Panc1 (cell line): Measurements from ENCODE around the gene UCP2. TPM values are rescaled to one million over a fixed set of nuclear protein-coding genes. Genes with fewer than 3 reads are reported as not detected.

Experiments
- ATAC-seq: fragments of 200-7000 bp; cut with Tn5 transposase; 2 replicates; pipeline ENCODE4 v1.9.1; 2020; ENCODE audit warnings: mild to moderate bottlenecking, moderate library complexity
- BruUV-seq: library from RNA; stranded (reverse); fragments of 400-500 nt; replicated peaks from 2 replicates; lab custom pipeline; 2021; lab: Mats Ljungman, UMichigan
- CTCF ChIA-PET: fragments of 300-600 bp; sonication (Branson Sonifier 250); formaldehyde crosslinking; loops from one replicate; lab custom pipeline; 2022; ENCODE audit warnings: antibody characterized with exemption; lab: Charles Lee
- POLR2A ChIA-PET: fragments of 300-600 bp; sonication (Branson Sonifier 250); formaldehyde crosslinking; loops from one replicate; lab custom pipeline; 2022; ENCODE audit warnings: antibody characterized with exemption; lab: Charles Lee
- DNase-seq: peaks from one replicate; pipeline ENCODE4 v3.0.0-alpha.2; 2010; ENCODE audit warnings: low read depth, low spot score
- H3K27ac ChIP-seq: 2 replicates; pipeline ENCODE4 v1.5.1; 2011; ENCODE audit warnings: mild to moderate bottlenecking, low read length, inconsistent platforms
- H3K27me3 ChIP-seq: fragments of 200-500 bp; sonication (Bioruptor generic); 2 replicates; pipeline ENCODE4 v1.6.0; 2014; ENCODE audit warnings: low read length, inconsistent platforms; ENCODE audit not compliant: control insufficient read depth, insufficient read depth
- H3K36me3 ChIP-seq: fragments of 200-500 bp; sonication (Bioruptor generic); 2 replicates; pipeline ENCODE4 v1.5.1; 2014; ENCODE audit warnings: inconsistent platforms, mild to moderate bottlenecking, low read length, moderate library complexity; ENCODE audit not compliant: control insufficient read depth, insufficient read depth
- H3K4me1 ChIP-seq: 2 replicates; pipeline ENCODE4 v1.5.1; 2011; ENCODE audit warnings: inconsistent platforms, mild to moderate bottlenecking, low read length, moderate library complexity; ENCODE audit not compliant: control insufficient read depth, insufficient read depth
- H3K4me3 ChIP-seq, 2 experiments: 2 replicates each; pipeline ENCODE4 v1.5.1; 2011 to 2012; ENCODE audit warnings: low read depth in 2 of 2, low read length in 2 of 2, mild to moderate bottlenecking in 2 of 2, inconsistent platforms in 1 of 2, moderate library complexity in 1 of 2
- H3K9me3 ChIP-seq: fragments of 200-500 bp; sonication (Bioruptor generic); 2 replicates; pipeline ENCODE4 v1.5.1; 2014; ENCODE audit warnings: low read depth, mild to moderate bottlenecking, inconsistent platforms, low read length, moderate library complexity; ENCODE audit not compliant: control insufficient read depth, insufficient read depth
- CTCF ChIP-seq: fragments of 450-650 bp; IDR thresholded peaks from 2 replicates; pipeline ENCODE4 v1.5.1; 2017; ENCODE audit warnings: mild to moderate bottlenecking
- POLR2AphosphoS5 ChIP-seq: IDR thresholded peaks from 2 replicates; pipeline ENCODE4 v1.6.1; 2012; ENCODE audit warnings: mild to moderate bottlenecking, low read depth, low read length, moderate library complexity
- REST ChIP-seq, 2 experiments: IDR thresholded peaks; 2 replicates each; pipeline ENCODE4 v1.6.1; 2011 to 2012; ENCODE audit warnings: low read depth in 2 of 2, control low read depth in 1 of 2, low read length in 1 of 2, mild to moderate bottlenecking in 1 of 2, moderate library complexity in 1 of 2; ENCODE audit not compliant: insufficient read depth in 1 of 2
- SIN3A ChIP-seq: IDR thresholded peaks from 2 replicates; pipeline ENCODE4 v1.6.1; 2012; ENCODE audit warnings: low read depth, mild to moderate bottlenecking, low read length, moderate library complexity, borderline replicate concordance; ENCODE audit not compliant: insufficient read depth
- TCF7L2 ChIP-seq: IDR thresholded peaks from 2 replicates; pipeline ENCODE4 v1.6.1; 2011; ENCODE audit warnings: mild to moderate bottlenecking, low read depth, low read length, inconsistent platforms
- in situ Hi-C: cut with HindIII; loops from 2 replicates; pipeline ENCODE4 v1.10.0; 2016; ENCODE audit warnings: low sequenced_read_pairs, low pct_unique_long_range_greater_than_20kb
- intact Hi-C: fragments of 100-400 bp; cut with micrococcal nuclease; formaldehyde crosslinking; loops from one replicate; pipeline ENCODE4 v1.10.0; 2022; ENCODE audit not compliant: unreplicated experiment
- total RNA-seq: library from RNA; stranded (reverse); gene quantifications from one replicate; pipeline ENCODE4 v1.2.1, GENCODE V29; 2021; ENCODE audit not compliant: unreplicated experiment

Gene UCP2
- total RNA-seq, 1 experiment from 2014 or later = 68.8 TPM

- no peak for DNase-seq
- no peaks in the 10 kb centered on the region for H3K36me3 ChIP-seq
- ATAC-seq = no peak
- intact Hi-C loops (no loop called here), in situ Hi-C loops (no loop called here)
- BruUV-seq = no TSS peak
- ChIA-PET CTCF (interaction anchor here (0.6 kb wide), 1 partner anchor 129 kb away, joined by 4 read pairs; no protein-coding TSS in a partner anchor), POLR2A (no interaction called here)
- 0 out of 2 replicates have a peak, but pooled peaks cover 9% of the 10 kb centered on the region for H3K9me3 ChIP-seq
- no peaks in the 10 kb centered on the region for H3K4me1 ChIP-seq
- TF ChIP-seq CTCF (no peak), REST (IDR thresholded peaks at IDR 0.05; ENCODE audit: insufficient read depth in 1 of 2, low read depth in 2 of 2, low read length in 1 of 2) (no peak), TCF7L2 (no peak), SIN3A (no peak), POLR2AphosphoS5 (no peak)
- no peaks in the 10 kb centered on the region for H3K27me3 ChIP-seq
- no peak overlapping the region for H3K4me3 ChIP-seq
- no peak overlapping the region for H3K27ac ChIP-seq
These were observed 37.7 kb downstream of the UCP2 start for GRCh38 chr11:73944901-73945300.

GRCh38 chr11:73944085-73944484, 38.6 kb downstream of the UCP2 start:
- no peak for DNase-seq
- POLR2A ChIA-PET = no interaction called here
- TF ChIP-seq REST (IDR thresholded peaks at IDR 0.05; ENCODE audit: insufficient read depth in 1 of 2, low read depth in 2 of 2, low read length in 1 of 2) (no peak), CTCF (no peak), TCF7L2 (no peak), SIN3A (no peak), POLR2AphosphoS5 (no peak)
- Histone ChIP-seq H3K27ac (no peak overlapping the region), H3K4me3 (no peak overlapping the region), H3K9me3 (0 out of 2 replicates have a peak, but pooled peaks cover 15% of the 10 kb centered on the region), H3K4me1 (no peaks in the 10 kb centered on the region), H3K27me3 (no peaks in the 10 kb centered on the region), H3K36me3 (no peaks in the 10 kb centered on the region)
- no TSS peak for BruUV-seq
- ATAC-seq = no peak
- in situ Hi-C loops (no loop called here), intact Hi-C loops (no loop called here)
- CTCF ChIA-PET = no interaction called here
